Natural killer cell treated with Interleukin-12 subunit alpha and Interleukin-12 subunit beta and Interleukin-15 and Interleukin-18, amount 100 ng/mL, for 72 hours (primary cell): Measurements from ENCODE around the gene HMGXB4. TPM values are rescaled to one million over a fixed set of nuclear protein-coding genes. Genes with fewer than 3 reads are reported as not detected.
"Not testable (repeated sequence)": the region's sequence is repeated elsewhere in the genome, so short reads cannot be mapped to it uniquely, and the experiment has no call there.

Source experiments
- ATAC-seq, 2 donors: fragments of 150-1000 bp; cut with Tn5 transposase in 1 of 2; sonication (Bioruptor Pico), chemical (Tn5 transposase) in 1 of 2; 2 replicates each; pipeline ENCODE4 v1.10.0; 2021
- DNase-seq: peaks from one replicate; pipeline ENCODE4 v3.0.0; 2022; ENCODE audit warnings: low spot score
- H3K27ac Mint-ChIP-seq, 2 donors: 1 replicate in 1 of 2; 2 replicates in 1 of 2; pipeline ENCODE4 v1.8.0; 2022; ENCODE audit warnings: mixed read lengths in 2 of 2, mild to moderate bottlenecking in 1 of 2, moderate library complexity in 1 of 2
- H3K27me3 Mint-ChIP-seq, 2 donors: 1 replicate in 1 of 2; 2 replicates in 1 of 2; pipeline ENCODE4 v1.8.0; 2022; ENCODE audit warnings: mixed read lengths in 2 of 2
- H3K36me3 Mint-ChIP-seq: one replicate; pipeline ENCODE4 v1.8.0; 2022; ENCODE audit warnings: mixed read lengths
- H3K4me1 Mint-ChIP-seq, 2 donors: 1 replicate in 1 of 2; 2 replicates in 1 of 2; pipeline ENCODE4 v1.8.0; 2022; ENCODE audit warnings: low read depth in 2 of 2, mixed read lengths in 2 of 2, mild to moderate bottlenecking in 1 of 2
- H3K4me3 Mint-ChIP-seq: one replicate; pipeline ENCODE4 v1.8.0; 2022; ENCODE audit warnings: mixed read lengths
- H3K9me3 Mint-ChIP-seq: 2 replicates; pipeline ENCODE4 v1.8.0; 2022; ENCODE audit warnings: mixed read lengths
- total RNA-seq, 2 donors: library from RNA; stranded (reverse); gene quantifications; one replicate each; pipeline ENCODE4 v1.2.3, GENCODE V29; 2022

The HMGXB4 gene
- total RNA-seq, 2 donors from 2014 or later = 32.1 to 45.4 TPM

GRCh38 chr22:35230417-35230816, 26.9 kb upstream of the HMGXB4 start:
- DNase-seq = no peak
- Mint-ChIP-seq H3K27me3 (peaks cover 15 to 26% of the 10 kb centered on the region in 2 donors), H3K9me3 (no peaks in the 10 kb centered on the region), H3K36me3 (no peaks in the 10 kb centered on the region), H3K4me1 (peaks cover 0 to 4% of the 10 kb centered on the region in 2 donors), H3K4me3 (no peak overlapping the region), H3K27ac (no peak overlapping the region)
- no peak for ATAC-seq

GRCh38 chr22:35230839-35231584, 26.3 kb upstream of the HMGXB4 start:
- Mint-ChIP-seq H3K9me3 (no peaks in the 10 kb centered on the region), H3K27me3 (peaks cover 16 to 25% of the 10 kb centered on the region in 2 donors), H3K36me3 (no peaks in the 10 kb centered on the region), H3K27ac (no peak overlapping the region), H3K4me3 (no peak overlapping the region), H3K4me1 (peaks cover 0 to 4% of the 10 kb centered on the region in 2 donors)
- DNase-seq (no peak), ATAC-seq (no peak)

GRCh38 chr22:35231585-35232084, 25.7 kb upstream of the HMGXB4 start:
- no peaks in the 10 kb centered on the region for H3K36me3 Mint-ChIP-seq
- peaks cover 22 to 30% of the 10 kb centered on the region in 2 donors for H3K27me3 Mint-ChIP-seq
- ATAC-seq (peak; percentile 57 to 65), DNase-seq (no peak)
- H3K27ac Mint-ChIP-seq = no peak overlapping the region
- no peaks in the 10 kb centered on the region for H3K9me3 Mint-ChIP-seq
- peaks cover 0 to 4% of the 10 kb centered on the region in 2 donors for H3K4me1 Mint-ChIP-seq
- H3K4me3 Mint-ChIP-seq = no peak overlapping the region

- not testable (repeated sequence) for H3K36me3 Mint-ChIP-seq, DNase-seq, H3K9me3 Mint-ChIP-seq, ATAC-seq, H3K4me1 Mint-ChIP-seq, H3K27ac Mint-ChIP-seq, H3K4me3 Mint-ChIP-seq
- H3K27me3 Mint-ChIP-seq = peaks cover 40 to 51% of the 10 kb centered on the region in 2 donors
These were observed 18.5 kb upstream of the HMGXB4 start for GRCh38 chr22:35238749-35239148.

GRCh38 chr22:35244507-35244906, 12.8 kb upstream of the HMGXB4 start:
- not testable (repeated sequence) for H3K4me1 Mint-ChIP-seq, DNase-seq, H3K4me3 Mint-ChIP-seq, H3K9me3 Mint-ChIP-seq, H3K36me3 Mint-ChIP-seq, ATAC-seq, H3K27ac Mint-ChIP-seq
- peaks cover 35 to 48% of the 10 kb centered on the region in 2 donors for H3K27me3 Mint-ChIP-seq

GRCh38 chr22:35250156-35250555, 7.1 kb upstream of the HMGXB4 start:
- H3K4me3 Mint-ChIP-seq = no peak overlapping the region
- H3K36me3 Mint-ChIP-seq = no peaks in the 10 kb centered on the region
- H3K4me1 Mint-ChIP-seq = no peaks in the 10 kb centered on the region
- no peaks in the 10 kb centered on the region for H3K9me3 Mint-ChIP-seq
- DNase-seq (no peak), ATAC-seq (no peak)
- peaks cover 13 to 21% of the 10 kb centered on the region in 2 donors for H3K27me3 Mint-ChIP-seq
- no peak overlapping the region for H3K27ac Mint-ChIP-seq

- Mint-ChIP-seq H3K4me3 (no peak overlapping the region), H3K36me3 (peaks cover 4% of the 10 kb centered on the region), H3K27me3 (peaks cover 0 to 7% of the 10 kb centered on the region in 2 donors), H3K27ac (no peak overlapping the region), H3K4me1 (peaks cover 17 to 19% of the 10 kb centered on the region in 2 donors), H3K9me3 (no peaks in the 10 kb centered on the region)
- ATAC-seq (no peak), DNase-seq (no peak)
These were observed 3.3 kb upstream of the HMGXB4 start for GRCh38 chr22:35253946-35254345.

- no peaks in the 10 kb centered on the region for H3K9me3 Mint-ChIP-seq
- peaks cover 24 to 28% of the 10 kb centered on the region in 2 donors for H3K4me1 Mint-ChIP-seq
- peak overlapping the region; percentile 65 to 72 for H3K27ac Mint-ChIP-seq
- peaks cover 0 to 5% of the 10 kb centered on the region in 2 donors for H3K27me3 Mint-ChIP-seq
- H3K4me3 Mint-ChIP-seq = peak overlapping the region; percentile 83
- ATAC-seq (peak in 1 of 2 donors; percentile 17), DNase-seq (no peak)
- H3K36me3 Mint-ChIP-seq = peaks cover 13% of the 10 kb centered on the region
These were observed 332 bp upstream of the HMGXB4 start for GRCh38 chr22:35257002-35257320.

GRCh38 chr22:35258191-35258988, 1.1 kb downstream of the HMGXB4 start:
- ATAC-seq (no peak), DNase-seq (no peak)
- peaks cover 17% of the 10 kb centered on the region for H3K36me3 Mint-ChIP-seq
- peak overlapping the region; percentile 65 to 83 for H3K27ac Mint-ChIP-seq
- peak overlapping the region; percentile 86 for H3K4me3 Mint-ChIP-seq
- no peaks in the 10 kb centered on the region for H3K9me3 Mint-ChIP-seq
- H3K27me3 Mint-ChIP-seq = no peaks in the 10 kb centered on the region
- peaks cover 24 to 28% of the 10 kb centered on the region in 2 donors for H3K4me1 Mint-ChIP-seq

- no peak overlapping the region for H3K27ac Mint-ChIP-seq
- no peak overlapping the region for H3K4me3 Mint-ChIP-seq
- H3K9me3 Mint-ChIP-seq = no peaks in the 10 kb centered on the region
- peaks cover 4 to 12% of the 10 kb centered on the region in 2 donors for H3K4me1 Mint-ChIP-seq
- ATAC-seq (no peak), DNase-seq (no peak)
- H3K36me3 Mint-ChIP-seq = peaks cover 39% of the 10 kb centered on the region
- H3K27me3 Mint-ChIP-seq = no peaks in the 10 kb centered on the region
These were observed 7.7 kb downstream of the HMGXB4 start for GRCh38 chr22:35264986-35265385.

- Mint-ChIP-seq H3K27me3 (no peaks in the 10 kb centered on the region), H3K9me3 (no peaks in the 10 kb centered on the region), H3K4me3 (no peak overlapping the region), H3K4me1 (peaks cover 4 to 12% of the 10 kb centered on the region in 2 donors), H3K27ac (no peak overlapping the region), H3K36me3 (peaks cover 39% of the 10 kb centered on the region)
- no peak for ATAC-seq
- DNase-seq = no peak
These were observed 9.0 kb downstream of the HMGXB4 start for GRCh38 chr22:35266277-35266676.

GRCh38 chr22:35269630-35270029, 12.3 kb downstream of the HMGXB4 start:
- no peaks in the 10 kb centered on the region for H3K9me3 Mint-ChIP-seq
- DNase-seq (no peak), ATAC-seq (no peak)
- H3K27ac Mint-ChIP-seq = no peak overlapping the region
- peaks cover 28% of the 10 kb centered on the region for H3K36me3 Mint-ChIP-seq
- peaks cover 11 to 19% of the 10 kb centered on the region in 2 donors for H3K4me1 Mint-ChIP-seq
- no peaks in the 10 kb centered on the region for H3K27me3 Mint-ChIP-seq
- no peak overlapping the region for H3K4me3 Mint-ChIP-seq

- no peak overlapping the region for H3K4me3 Mint-ChIP-seq
- H3K27ac Mint-ChIP-seq = no peak overlapping the region
- peaks cover 12 to 17% of the 10 kb centered on the region in 2 donors for H3K4me1 Mint-ChIP-seq
- no peak for ATAC-seq
- H3K27me3 Mint-ChIP-seq = no peaks in the 10 kb centered on the region
- peaks cover 13% of the 10 kb centered on the region for H3K36me3 Mint-ChIP-seq
- no peak for DNase-seq
- no peaks in the 10 kb centered on the region for H3K9me3 Mint-ChIP-seq
These were observed 17.0 kb downstream of the HMGXB4 start for GRCh38 chr22:35274154-35274871.
